NCI-H2081 (cell line): ENCODE results near the gene CCNA1.

Source experiments
- DNase-seq, 2 experiments: peaks; one replicate each; lab custom pipeline; 2025; lab: John Stamatoyannopoulos, UW

CCNA1 gene

GRCh38 chr13:36432106-36432544, at the start of gene CCNA1:
Gene CCNA1, plus strand, starts transcription at chr13:36432495. Its CDS starts 562 bp downstream, at chr13:36433057.
- DNase-seq, result peak; percentile 50 to 62

- DNase-seq, result no peak
These were observed 46.8 kb upstream of the CCNA1 start for GRCh38 chr13:36385489-36385888.

GRCh38 chr13:36395280-36395679, 37.0 kb upstream of the CCNA1 start:
- no peak for DNase-seq

- no peak for DNase-seq
These were observed 27.1 kb upstream of the CCNA1 start for GRCh38 chr13:36405151-36405550.

GRCh38 chr13:36412736-36413135, 19.6 kb upstream of the CCNA1 start:
- no peak for DNase-seq

GRCh38 chr13:36413161-36413560, 19.1 kb upstream of the CCNA1 start:
- no peak for DNase-seq

GRCh38 chr13:36414461-36414860, 17.8 kb upstream of the CCNA1 start:
- no peak for DNase-seq

GRCh38 chr13:36417331-36417730, 15.0 kb upstream of the CCNA1 start:
- no peak for DNase-seq

- no peak for DNase-seq
These were observed 14.1 kb upstream of the CCNA1 start for GRCh38 chr13:36418022-36418805.

- peak; percentile 78 to 80 for DNase-seq
These were observed 11.8 kb upstream of the CCNA1 start for GRCh38 chr13:36420437-36420891.

- no peak for DNase-seq
These were observed 10.8 kb upstream of the CCNA1 start for GRCh38 chr13:36421447-36421846.

- no peak for DNase-seq
These were observed 4.2 kb upstream of the CCNA1 start for GRCh38 chr13:36428086-36428485.

- DNase-seq, result no peak
These were observed 1.8 kb upstream of the CCNA1 start for GRCh38 chr13:36430247-36431203.

GRCh38 chr13:36431204-36432105, 840 bp upstream of the CCNA1 start:
- peak in 1 of 2 experiments; percentile 13 for DNase-seq

GRCh38 chr13:36436811-36437210, 4.5 kb downstream of the CCNA1 start:
- DNase-seq, result peak in 1 of 2 experiments; percentile 5

GRCh38 chr13:36438594-36439483, 6.5 kb downstream of the CCNA1 start:
- no peak for DNase-seq

GRCh38 chr13:36445278-36445677, 13.0 kb downstream of the CCNA1 start:
- no peak for DNase-seq

- no peak for DNase-seq
These were observed 13.6 kb downstream of the CCNA1 start for GRCh38 chr13:36445891-36446351.

- DNase-seq, result no peak
These were observed 15.2 kb downstream of the CCNA1 start for GRCh38 chr13:36447501-36447900.

- no peak for DNase-seq
These were observed 18.2 kb downstream of the CCNA1 start for GRCh38 chr13:36450534-36450933.
